ELF-1 (cell line): Measurements from ENCODE around the gene ZNRF1.
"Not testable (repeated sequence)": the region's sequence is repeated elsewhere in the genome, so short reads cannot be mapped to it uniquely, and the experiment has no call there.

ENCODE experiments used
- DNase-seq: peaks from one replicate; pipeline ENCODE4 v3.0.0-alpha.2; 2016; ENCODE audit warnings: low read depth, low spot score

ZNRF1 gene

DNA sequence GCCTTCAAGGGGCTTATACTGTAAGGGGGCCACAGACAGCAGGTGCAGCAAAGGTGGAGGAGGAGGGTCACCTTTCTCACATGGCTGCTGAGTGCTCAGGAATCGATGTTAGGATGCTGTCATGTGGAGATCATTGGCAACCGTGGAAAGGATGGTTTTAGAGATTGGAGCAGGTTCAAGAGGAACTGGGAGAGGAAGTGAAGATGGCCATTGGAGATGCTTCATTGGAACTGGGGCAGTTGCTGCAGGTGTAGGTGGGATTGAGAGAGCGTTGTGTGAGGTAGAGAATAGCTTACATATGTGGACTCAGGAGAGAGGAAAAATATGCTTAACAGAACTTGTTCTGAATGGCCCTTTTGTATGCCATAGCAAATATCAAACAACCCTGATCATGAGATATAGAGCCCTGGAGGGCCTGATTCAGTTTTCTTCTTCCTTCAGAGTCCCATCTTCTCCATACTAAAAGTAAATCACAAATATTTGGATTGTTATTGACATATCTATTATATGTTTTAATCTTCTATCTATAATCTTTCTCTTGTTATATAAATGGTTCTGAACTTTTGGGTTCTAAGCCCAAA, 77.0 kb downstream of the ZNRF1 start:
- DNase-seq: no peak

DNA sequence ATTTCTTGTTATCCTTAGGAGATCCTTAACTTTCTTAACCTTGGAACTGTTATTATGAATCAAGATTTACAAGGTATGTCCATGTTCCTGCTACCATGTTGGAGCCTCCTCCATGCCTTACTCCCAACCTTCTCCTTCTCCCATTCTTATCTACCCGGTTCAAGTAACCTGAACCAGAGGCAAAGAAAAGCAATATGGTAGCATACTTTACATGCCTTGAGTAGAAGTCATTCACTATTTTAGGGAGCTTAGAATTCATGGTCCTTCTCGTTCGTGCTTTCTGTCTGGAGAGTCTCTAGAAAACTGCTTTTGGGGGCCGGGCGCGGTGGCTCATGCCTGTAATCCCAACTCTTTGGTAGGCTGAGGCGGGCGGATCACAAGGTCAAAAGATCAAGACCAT, 80.1 kb downstream of the ZNRF1 start:
- no peak for DNase-seq

DNA sequence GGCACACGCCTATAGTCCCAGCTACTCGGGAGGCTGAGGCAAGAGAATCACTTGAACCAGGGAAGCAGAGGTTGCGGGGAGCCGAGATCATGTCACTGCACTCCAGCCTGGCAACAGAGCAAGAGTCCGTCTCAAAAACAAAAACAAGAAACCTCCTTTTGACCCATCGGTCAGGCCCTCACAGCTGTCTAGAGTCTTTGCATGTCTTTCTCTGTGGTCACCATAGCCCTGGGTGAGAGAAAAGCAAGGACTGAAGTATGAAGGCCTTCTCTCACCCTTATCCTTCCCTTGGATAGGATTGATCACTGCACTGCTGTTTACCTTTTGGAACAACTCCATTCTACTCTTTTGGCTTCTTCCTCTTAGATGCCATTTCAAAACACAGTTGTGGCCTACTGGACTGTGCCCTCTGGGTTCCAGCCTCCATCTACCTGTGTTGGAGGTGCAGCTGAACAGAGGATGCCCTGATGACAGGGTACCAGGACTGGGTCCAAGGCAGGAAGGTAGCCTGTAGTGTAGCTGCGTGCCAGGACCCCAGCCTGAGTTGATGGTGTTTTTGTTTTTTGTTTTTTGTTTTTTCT, 80.6 kb downstream of the ZNRF1 start:
- no peak for DNase-seq

DNA sequence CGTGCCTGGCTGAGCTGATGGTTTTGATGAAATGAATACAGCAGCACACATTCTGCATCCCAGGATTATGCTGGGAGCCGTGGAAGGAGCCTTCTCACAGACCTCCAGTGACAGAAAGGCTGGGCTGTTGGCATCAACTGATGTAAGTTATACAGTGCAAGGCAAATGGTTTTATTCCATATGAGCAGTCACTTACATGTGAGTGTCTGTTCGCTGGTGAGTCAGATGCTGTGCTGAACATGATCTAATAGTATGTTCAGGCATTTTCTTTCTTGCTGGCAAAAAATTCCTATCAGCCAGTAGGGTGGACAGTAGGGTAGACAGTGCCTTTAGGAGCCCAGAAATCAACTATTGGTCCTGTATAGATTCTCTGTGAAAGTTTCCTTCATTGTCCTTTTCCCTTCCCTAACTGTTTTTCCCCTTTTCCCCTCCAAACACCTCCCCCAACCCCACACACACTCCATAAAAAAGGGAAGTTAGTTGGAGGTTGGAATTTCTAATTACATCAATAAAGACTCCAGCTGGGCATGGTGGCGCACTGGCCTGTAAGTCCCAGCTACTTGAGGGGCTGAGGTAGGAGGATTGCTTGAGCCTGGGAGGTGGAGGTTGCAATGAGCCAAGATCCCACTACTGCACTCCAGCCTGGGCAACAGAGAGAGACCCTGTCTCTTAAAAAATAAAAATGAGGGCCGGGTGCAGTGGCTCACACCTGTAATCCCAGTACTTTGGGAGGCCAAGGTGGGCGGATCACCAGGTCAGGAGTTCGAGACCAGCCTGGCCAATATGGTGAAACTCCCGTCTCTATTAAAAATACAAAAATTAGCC, 81.6 kb downstream of the ZNRF1 start:
- no peak for DNase-seq

DNA sequence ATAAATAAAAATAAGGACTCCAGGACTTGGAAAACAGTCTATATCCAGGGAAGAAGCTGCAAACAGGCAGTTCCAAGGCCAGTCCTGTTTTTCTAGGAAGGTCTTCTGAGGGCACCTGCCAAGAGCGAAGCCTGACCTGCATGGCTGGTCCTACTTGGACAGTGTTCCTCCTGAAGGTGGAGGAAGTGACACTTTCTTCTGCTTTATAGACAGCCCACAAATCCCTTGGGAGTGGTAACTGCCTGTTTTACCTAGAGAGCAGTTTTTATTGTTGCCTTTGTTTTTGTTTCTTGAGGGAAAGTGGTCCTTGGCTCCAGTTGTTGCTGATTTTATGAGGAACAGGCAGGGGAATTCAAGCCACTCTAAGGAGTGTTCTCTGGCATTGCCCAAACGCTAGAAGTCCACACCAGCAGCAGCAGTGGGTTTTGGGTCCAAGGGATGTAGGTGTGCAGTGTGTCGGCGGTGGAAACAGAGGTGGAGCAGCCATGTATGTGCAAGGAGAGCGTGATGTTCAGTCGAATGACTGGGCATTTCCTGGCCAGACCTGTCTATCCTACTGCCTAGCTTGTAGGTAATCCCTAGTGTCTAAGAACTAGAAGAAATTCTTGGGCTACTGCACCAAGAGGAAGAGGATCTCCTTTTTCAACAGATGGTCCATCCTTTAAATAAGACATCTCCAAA, 82.5 kb downstream of the ZNRF1 start:
- no peak for DNase-seq

DNA sequence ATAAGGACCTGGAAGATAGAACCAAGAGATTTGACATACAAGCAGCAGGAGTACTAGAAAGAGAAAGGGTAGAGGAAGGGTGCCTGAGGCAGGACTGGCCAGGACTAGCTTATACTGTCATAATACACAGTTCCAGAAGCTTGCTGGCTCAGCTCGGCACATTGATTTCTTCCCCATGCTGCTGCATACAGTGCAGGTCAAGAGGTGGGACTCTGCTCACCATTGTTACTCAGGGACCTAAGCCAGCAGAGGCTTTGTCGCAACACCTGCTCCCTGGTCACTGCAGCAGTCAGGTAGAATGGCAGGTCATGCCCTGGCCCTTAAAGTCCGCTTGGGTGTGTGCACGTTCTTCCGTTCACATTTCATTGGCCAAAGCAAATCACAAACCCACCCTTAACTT, 85.0 kb downstream of the ZNRF1 start:
- DNase-seq: no peak

DNA sequence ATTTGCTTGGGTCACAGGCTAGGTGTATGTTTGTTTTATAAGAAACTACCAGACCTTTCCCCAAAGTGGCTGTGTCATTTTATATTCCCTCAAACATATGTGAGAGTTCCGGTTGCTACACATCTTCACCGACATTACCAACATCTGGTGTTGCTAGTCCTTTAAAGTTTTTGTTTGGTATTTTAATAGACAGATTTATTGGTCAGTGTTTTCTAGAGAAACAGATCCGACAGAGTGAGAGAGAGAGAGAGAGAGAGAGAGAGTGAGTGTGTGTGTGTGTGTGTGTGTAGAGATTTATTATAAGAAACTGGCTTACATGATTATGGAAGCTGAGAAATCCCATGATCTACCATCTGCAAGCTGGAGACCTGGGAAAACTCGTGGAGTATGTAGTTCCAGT, 86.7 kb downstream of the ZNRF1 start:
- DNase-seq: no peak

DNA sequence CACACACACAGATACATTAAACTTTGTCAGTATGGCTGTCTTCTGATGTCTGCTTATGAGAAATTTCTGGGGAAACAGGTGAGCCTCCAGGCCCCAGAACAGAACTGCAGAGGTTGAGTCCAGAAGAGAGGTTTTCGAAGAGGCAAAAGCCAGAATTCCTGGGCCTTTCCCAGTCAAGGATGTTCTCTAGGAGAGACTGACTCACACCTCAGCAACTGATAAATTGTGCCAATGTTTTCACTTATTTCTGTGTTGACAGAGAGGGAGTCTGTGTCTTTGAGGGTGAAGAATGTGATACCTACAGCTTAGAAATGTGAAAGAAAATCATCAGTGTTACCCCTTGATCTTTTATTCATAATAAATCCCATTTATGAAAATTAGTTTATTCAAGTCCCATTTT, 87.5 kb downstream of the ZNRF1 start:
- no peak for DNase-seq

DNA sequence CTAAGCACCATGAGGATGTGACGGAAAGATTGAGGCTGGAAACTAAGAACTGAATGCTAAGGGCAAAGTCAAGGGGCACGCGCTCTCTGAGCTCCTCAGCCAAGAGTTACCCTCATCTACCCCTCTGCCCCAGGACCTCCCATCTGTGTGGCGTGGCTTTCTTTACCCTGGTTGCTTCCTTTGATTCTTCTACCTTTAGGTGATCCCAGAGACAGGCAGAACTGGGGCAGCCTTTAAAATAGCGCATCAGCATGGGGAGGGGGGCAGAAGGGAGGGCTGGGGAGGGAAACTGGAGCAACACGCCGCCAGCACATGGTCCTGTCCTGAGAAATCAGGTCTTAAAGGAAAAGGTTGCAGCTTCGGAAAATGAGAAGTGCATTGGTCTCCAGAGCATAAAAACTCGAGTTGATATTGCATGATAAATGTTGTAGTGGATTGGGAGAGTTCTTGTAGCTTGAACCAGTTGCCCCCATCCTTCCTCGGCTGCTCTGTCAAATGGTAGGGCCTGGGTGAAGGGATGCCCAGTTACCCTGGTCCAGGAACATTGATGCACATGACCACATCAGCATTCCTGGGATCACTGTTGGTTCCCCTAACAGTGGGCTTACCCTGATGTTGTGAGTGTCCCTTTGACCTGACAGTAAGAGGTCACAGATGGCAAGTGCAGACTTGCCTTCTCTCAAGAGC, 88.0 kb downstream of the ZNRF1 start:
- DNase-seq: no peak

DNA sequence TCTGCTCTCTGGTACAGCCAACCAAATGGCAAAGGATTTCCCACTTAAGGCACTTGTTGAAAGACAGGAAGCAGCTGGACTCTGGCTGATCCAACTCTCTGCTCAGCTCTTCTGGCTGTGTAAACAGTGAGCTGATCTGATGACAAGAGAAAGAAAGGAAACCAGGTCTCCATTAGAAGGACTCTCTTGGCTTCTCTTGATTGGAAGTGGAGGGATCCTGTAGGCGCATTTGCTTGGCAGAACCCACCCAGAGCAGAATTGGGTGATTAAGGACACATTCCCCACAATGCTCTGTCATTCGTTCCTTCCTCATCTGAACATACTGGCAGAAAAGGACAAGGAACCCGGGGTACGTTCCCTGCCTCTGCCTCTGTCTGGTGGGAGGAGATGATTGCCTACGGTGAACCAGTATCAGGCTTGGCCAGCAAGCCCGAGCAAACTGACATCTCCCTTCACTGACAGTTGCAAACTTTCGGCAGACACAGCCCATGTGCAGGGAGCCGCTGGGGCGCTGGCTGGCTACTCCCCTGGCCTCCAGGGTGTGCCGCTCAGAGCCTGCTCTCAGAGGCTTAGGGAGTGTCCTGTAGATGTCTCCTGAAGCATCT, 88.7 kb downstream of the ZNRF1 start:
- peak; percentile 57 for DNase-seq

DNA sequence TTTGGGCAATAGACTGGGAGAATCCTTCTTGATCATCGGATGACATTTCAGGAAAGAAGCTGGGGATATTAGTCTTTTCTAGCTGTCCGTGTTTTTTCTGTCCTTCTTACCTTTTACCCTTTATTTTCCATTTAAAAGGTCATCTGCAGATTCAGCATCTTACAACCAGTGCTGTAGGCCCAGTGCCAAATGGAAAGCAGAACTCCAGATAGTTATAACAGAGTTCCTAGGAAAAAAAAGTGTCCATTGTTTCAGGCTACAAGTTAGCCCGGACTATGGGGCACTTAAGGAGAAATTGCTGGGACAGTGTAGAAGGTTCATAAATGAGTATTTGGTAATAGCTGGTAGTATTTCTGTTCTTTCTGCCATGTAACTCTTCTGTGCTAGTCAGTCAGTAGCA, 89.4 kb downstream of the ZNRF1 start:
- no peak for DNase-seq

DNA sequence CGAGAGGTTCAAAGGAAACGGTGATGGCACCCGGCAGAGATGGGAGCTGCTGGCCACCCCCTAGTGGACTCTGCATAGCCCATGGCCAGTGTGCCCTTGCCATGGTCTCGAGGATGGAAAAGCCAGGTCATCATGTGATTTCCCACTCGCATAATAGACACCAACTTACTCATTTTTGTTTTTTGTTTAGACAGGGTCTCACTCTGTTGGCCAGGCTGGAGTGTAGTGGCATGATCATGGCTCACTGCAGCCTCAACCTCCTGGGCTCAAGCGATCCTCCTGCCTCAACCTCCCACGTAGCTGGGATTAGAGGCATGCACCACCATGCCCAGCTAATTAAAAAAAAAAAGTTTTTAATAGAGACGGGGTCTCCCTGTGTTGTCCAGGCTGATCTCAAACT, 90.1 kb downstream of the ZNRF1 start:
- DNase-seq: no peak

DNA sequence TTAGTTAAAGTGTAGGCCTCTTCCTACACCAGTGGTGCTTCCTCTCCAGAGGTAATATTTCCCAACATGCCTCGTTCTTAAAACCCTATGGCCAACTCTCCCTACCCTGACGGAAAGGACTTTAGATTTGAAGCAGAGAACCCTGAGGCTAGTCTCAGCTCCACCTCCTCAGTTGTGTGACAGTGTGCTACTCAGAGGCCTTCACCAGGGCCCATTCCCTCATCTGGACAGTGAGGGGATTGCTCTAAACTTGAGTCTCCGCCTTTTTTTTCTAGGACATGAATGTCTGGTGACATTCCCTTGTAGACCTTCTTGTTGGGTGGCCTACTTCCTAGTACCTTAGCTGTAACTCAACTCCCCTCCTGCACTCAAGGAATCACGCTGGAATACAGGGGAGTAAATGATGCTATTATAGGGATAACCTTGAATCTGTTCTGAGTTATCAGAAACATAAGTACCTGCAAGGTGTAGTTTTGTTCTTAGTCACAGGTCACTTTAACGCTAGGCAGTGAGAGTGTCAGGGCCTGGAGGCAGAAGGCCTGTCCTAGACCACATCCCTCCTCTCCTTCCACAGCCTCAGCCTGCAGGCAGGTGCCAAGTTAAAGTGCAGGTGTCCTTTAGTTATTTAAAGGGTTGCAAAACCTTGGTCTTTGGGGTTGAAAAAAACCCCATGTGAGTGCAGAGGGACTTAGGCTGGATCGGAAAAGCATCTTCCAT, 90.8 kb downstream of the ZNRF1 start:
- DNase-seq: peak; percentile 79

DNA sequence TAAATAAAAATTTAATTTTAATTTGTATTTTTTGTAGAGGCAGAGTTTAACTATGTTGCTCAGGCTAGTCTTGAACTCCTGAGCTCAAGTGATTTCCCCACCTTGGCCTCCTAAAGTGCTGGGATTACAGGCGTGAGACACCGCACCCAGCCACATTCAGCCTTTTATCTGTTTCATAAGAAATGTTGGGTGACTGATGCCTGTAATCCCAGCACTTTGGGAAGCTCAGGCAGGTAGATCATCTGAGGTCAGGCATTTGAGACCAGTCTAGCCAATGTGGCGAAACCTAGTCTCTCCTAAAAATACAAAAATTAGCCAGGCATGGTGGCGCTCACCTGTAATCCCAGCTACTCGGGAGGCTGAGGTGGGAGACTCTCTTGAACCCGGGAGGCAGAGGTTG, 92.1 kb downstream of the ZNRF1 start:
- DNase-seq: not testable (repeated sequence)

DNA sequence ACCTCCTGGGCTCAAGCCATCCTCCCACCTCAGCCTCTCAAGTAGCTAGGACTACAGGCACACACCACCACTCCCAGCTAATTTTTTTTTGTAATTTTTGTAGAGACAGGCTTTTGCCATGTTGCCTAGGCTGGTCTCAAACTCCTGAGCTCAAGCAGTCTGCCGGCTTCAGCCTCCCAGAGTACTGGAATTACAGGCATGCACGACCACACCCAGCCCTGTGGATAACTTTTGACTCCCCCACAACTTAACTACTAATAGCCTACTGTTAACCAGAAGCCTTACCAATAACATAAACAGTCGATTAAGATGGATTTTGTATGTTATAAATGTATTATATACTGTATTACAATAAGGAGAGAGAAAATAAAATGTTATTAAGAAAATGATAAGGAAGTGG, 92.8 kb downstream of the ZNRF1 start:
- DNase-seq: not testable (repeated sequence)

DNA sequence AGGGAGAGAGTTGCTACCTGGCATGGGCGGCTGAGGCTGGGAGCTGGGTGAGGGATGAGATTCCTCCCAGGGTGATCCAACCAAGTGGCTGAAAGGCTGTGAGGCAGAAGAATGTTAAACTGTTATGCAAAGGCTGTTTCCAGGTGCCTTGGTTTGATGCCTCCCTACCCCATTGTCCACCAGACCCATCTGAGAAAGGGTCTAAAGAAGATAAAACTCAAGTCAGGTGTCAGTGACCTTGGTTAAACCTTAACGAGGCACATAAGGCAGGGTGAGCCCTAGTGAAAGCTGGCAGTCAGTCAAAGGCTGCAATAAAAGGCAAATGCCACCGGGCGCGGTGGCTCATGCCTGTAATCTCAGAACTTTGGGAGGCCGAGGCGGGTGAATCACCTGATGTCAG, 94.0 kb downstream of the ZNRF1 start:
- DNase-seq: no peak

DNA sequence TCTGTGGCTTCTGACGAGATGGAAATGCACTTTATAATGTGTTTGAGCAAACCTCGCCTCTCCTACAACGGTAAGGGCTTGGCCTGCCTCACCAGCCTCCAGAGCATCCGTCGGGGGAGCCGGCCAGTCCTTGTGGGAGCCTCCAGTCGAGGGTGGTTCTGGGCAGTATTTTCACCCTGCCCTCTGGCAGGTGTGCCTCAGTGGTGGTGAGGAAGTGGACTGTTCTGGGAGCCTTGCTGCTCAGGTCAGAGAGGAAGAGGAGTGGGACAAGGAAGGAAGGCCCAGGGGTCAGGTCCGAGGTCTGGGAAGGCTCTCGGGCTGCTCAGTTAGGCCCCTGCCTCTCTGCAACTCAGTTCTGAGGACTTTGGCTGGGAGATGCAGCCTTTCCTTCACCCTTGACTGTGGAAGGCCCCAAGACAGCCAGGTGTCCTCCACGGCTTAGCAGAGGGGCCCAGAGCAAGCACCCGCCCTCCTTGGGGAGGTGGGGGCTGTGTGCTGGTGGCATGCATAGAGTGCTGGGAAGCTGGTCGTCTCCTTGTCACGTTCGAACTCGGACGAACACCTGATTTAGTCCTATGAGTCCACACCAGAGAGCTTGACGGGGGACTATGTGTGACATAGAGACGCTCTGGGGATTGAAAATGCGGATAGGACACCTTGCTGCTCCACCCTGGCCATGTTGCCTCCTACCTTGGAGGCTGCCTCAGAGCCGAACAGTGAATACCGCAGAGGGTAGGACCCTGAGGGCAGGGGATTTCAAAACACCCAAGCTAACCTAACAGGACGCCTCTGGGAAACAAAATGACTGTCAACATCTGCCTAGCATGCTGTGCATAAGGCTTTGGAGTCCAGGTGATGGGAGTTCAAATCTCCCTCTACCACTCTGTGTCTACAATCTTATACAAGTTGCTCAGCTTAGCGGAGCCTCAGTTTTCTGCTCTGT, 95.0 kb downstream of the ZNRF1 start:
- DNase-seq: no peak

DNA sequence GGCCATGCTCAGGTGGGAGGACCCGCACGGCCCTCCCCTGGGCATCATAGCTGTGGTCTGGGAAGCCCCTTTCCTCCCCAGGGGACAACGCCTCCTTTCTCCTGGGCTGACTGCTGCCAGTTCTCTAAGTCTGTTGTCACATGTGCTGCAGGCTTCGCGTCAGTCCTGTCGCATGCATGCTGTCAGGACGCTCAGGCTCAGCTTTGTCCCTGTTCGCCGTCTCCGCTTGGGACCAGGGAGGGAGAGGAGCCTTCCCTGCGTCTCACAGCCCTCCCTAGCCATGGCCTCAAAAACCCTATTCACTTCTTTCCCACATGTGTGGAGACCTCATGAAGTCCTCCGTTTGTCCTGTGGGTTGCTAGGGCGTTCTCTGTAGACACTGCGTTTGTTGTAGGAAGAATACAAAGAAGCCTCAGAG, 96.4 kb downstream of the ZNRF1 start:
- no peak for DNase-seq

DNA sequence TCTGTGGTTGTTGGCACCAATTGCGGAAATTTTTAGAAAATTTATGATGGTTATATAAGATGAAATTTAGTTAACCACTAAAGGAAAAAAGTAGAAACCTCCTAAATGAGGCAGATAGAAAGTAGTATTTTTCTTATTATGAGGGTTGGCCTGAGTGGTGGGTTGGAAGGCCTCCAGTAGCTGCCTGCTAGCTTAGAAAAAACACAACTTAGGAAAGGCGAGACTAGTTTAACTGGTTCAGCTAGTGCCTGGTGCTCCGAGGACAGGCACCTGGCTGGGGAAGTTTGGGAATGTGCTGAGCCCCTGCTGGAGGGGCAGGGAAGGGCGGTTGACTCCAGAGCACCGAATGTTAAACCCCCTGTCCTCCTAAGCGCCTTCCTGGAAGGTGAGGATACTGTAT, 97.8 kb downstream of the ZNRF1 start:
- peak; percentile 92 for DNase-seq
